Hepatocyte (in vitro differentiated cells): ENCODE data around the gene KRT10. TPM values are rescaled to one million over a fixed set of nuclear protein-coding genes. Genes with fewer than 3 reads are reported as not detected.

Experiments
- DNase-seq: peaks from one replicate; pipeline ENCODE4 v3.0.0-alpha.2; 2016; ENCODE audit warnings: low spot score
- H2AFZ ChIP-seq: fragments of 200-600 bp; sonication (generic); 2 replicates; pipeline ENCODE4 v1.6.0; 2016; ENCODE audit warnings: antibody characterized with exemption, mild to moderate bottlenecking
- H3K27ac ChIP-seq: fragments of 200-600 bp; sonication (generic); 2 replicates; pipeline ENCODE4 v1.5.1; 2016; ENCODE audit warnings: mild to moderate bottlenecking
- H3K27me3 ChIP-seq: fragments of 200-600 bp; sonication (generic); 2 replicates; pipeline ENCODE4 v1.6.1; 2016
- H3K36me3 ChIP-seq: fragments of 200-600 bp; sonication (generic); replicated peaks from 2 replicates; pipeline ENCODE4 v1.5.1; 2016; ENCODE audit warnings: low read depth; ENCODE audit not compliant: insufficient read depth
- H3K4me1 ChIP-seq: fragments of 200-600 bp; sonication (generic); 2 replicates; pipeline ENCODE4 v1.5.1; 2016; ENCODE audit warnings: mild to moderate bottlenecking, moderate library complexity; ENCODE audit not compliant: insufficient read depth
- H3K4me2 ChIP-seq: fragments of 200-600 bp; sonication (generic); 2 replicates; pipeline ENCODE4 v1.6.0; 2016
- H3K4me3 ChIP-seq: fragments of 200-600 bp; sonication (generic); 2 replicates; pipeline ENCODE4 v1.5.1; 2016; ENCODE audit warnings: mild to moderate bottlenecking
- H3K79me2 ChIP-seq: fragments of 200-600 bp; sonication (generic); 2 replicates; pipeline ENCODE4 v1.6.0; 2017; ENCODE audit warnings: mild to moderate bottlenecking
- H3K9me2 ChIP-seq: fragments of 200-600 bp; sonication (generic); replicated peaks from 2 replicates; pipeline ENCODE4 v1.6.0; 2017; ENCODE audit warnings: mild to moderate bottlenecking; ENCODE audit not compliant: insufficient read depth
- H3K9me3 ChIP-seq: fragments of 200-600 bp; sonication (generic); 2 replicates; pipeline ENCODE4 v1.5.1; 2016; ENCODE audit warnings: low read depth, mild to moderate bottlenecking
- H4K20me1 ChIP-seq: fragments of 200-600 bp; sonication (generic); 2 replicates; pipeline ENCODE4 v1.6.0; 2016; ENCODE audit warnings: mild to moderate bottlenecking; ENCODE audit not compliant: insufficient read depth, poor library complexity, severe bottlenecking
- EZH2 ChIP-seq: fragments of 200-600 bp; sonication (generic); IDR thresholded peaks from 2 replicates; pipeline ENCODE4 v1.6.1; 2016; ENCODE audit warnings: antibody characterized with exemption, mild to moderate bottlenecking, borderline replicate concordance
- EZH2phosphoT487 ChIP-seq: fragments of 200-600 bp; sonication (generic); IDR thresholded peaks from one replicate; pipeline ENCODE4 v1.6.1; 2018; ENCODE audit warnings: antibody characterized with exemption, mild to moderate bottlenecking, low read depth, moderate library complexity; ENCODE audit not compliant: unreplicated experiment, severe bottlenecking
- WGBS: methylation state at CpG from one replicate; pipeline ENCODE4 v1.1.6; 2016; ENCODE audit warnings: low lambda C conversion rate; ENCODE audit errors: missing lambda C conversion rate; 5-methylcytosine and 5-hydroxymethylcytosine counted together
- polyA plus RNA-seq: library from polyadenylated mRNA; unstranded; fragments of >200 nt; fragmentation: Nextera tagmentation; extraction: Ambion mirVana; gene quantifications from 2 replicates; pipeline ENCODE4 v1.2.1, GENCODE V29; 2016
- total RNA-seq: library from RNA; depleted of rRNA; stranded (reverse); fragments of >200 nt; gene quantifications from 2 replicates; pipeline ENCODE4 v1.2.3, GENCODE V29; 2014
- TF ChIP-seq, protein P1 (sequence below): fragments of 200-600 bp; sonication (generic); IDR thresholded peaks from 2 replicates; pipeline ENCODE4 v1.5.1; 2016; ENCODE audit warnings: antibody characterized with exemption, mild to moderate bottlenecking; ENCODE audit not compliant: poor library complexity

Gene KRT10
- total and polyA plus RNA-seq, 2 experiments from 2014 or later, result 39.7 to 153 TPM

- TF ChIP-seq EZH2phosphoT487, result no peak
- TF ChIP-seq, protein P1, sequence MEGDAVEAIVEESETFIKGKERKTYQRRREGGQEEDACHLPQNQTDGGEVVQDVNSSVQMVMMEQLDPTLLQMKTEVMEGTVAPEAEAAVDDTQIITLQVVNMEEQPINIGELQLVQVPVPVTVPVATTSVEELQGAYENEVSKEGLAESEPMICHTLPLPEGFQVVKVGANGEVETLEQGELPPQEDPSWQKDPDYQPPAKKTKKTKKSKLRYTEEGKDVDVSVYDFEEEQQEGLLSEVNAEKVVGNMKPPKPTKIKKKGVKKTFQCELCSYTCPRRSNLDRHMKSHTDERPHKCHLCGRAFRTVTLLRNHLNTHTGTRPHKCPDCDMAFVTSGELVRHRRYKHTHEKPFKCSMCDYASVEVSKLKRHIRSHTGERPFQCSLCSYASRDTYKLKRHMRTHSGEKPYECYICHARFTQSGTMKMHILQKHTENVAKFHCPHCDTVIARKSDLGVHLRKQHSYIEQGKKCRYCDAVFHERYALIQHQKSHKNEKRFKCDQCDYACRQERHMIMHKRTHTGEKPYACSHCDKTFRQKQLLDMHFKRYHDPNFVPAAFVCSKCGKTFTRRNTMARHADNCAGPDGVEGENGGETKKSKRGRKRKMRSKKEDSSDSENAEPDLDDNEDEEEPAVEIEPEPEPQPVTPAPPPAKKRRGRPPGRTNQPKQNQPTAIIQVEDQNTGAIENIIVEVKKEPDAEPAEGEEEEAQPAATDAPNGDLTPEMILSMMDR, result no peak
- no peak for TF ChIP-seq EZH2
- no peak overlapping the region for H3K4me2 ChIP-seq
- H4K20me1 ChIP-seq, result no peaks in the 10 kb centered on the region
- DNase-seq, result no peak
- H3K79me2 ChIP-seq, result no peaks in the 10 kb centered on the region
- no peaks in the 10 kb centered on the region for H3K36me3 ChIP-seq
- peaks cover 8% of the 10 kb centered on the region for H3K4me1 ChIP-seq
- H3K27ac ChIP-seq, result no peak overlapping the region
- H3K27me3 ChIP-seq, result no peaks in the 10 kb centered on the region
- H3K9me2 ChIP-seq, result no peaks in the 10 kb centered on the region
- 90% methylated on average over 1 of the region's 1 CpG for WGBS
- no peak overlapping the region for H2AFZ ChIP-seq
- no peaks in the 10 kb centered on the region for H3K9me3 ChIP-seq
- no peak overlapping the region for H3K4me3 ChIP-seq
Observed at GRCh38 chr17:40848583-40849235, 26.3 kb upstream of the KRT10 start.

DNA sequence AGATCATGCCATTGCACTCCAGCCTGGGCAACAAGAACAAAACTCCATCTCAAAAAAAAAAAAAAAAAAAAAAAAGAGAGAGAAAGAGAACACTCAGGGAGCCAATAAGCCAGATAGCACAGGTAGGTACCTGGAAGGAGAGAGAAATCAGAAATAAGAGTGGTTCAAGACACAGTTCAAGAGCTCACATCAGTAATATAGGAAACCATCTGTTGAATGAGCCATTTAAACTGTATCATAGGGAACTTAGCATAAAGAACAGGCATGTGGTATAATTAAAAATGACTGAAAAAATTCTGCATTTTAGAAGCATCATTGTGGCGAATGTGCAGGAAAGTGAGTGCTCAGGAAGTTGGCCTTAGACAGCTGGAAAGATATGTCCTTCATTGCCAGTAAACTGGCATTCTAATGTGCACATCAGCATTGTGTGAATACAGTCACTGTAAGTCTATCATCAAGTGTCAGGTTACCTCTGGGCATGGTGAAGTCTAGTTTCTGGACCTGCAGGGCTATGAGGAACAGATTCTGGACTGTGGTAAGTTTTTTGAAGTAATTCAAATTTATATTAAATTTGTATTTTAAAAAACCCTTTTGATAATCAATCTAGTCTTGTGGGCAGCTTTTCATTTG is 24.2 kb upstream of the KRT10 start:
- H3K4me3 ChIP-seq, result no peak overlapping the region
- H3K9me3 ChIP-seq, result no peaks in the 10 kb centered on the region

DNA sequence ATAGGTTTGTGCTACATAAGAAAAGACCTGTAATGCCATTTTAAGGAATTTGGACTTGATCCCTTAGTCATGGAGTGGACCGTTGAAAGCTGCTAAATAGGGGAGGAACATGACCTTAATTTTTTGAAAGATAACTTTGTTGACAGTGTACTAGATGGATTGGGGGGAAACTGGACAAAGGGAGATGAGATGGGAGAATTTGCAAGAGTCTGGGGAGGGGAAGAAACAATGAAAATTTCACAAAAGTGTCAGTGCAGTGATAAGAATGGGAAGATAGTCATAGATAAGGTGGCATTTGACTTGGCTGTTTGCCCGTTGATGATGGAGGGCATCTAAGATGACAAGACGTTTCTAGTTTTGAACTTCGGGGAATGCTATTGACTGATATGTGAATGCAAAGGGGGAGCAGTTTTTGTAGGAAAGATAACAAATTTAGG is 22.3 kb upstream of the KRT10 start:
- DNase-seq, result no peak
- TF ChIP-seq EZH2phosphoT487 (no peak), EZH2 (no peak)
- TF ChIP-seq, protein P1, result no peak
- Histone ChIP-seq H3K9me3 (no peaks in the 10 kb centered on the region), H3K36me3 (no peaks in the 10 kb centered on the region), H3K27me3 (no peaks in the 10 kb centered on the region), H2AFZ (no peak overlapping the region), H3K79me2 (no peaks in the 10 kb centered on the region), H3K9me2 (no peaks in the 10 kb centered on the region), H3K27ac (no peak overlapping the region), H4K20me1 (no peaks in the 10 kb centered on the region), H3K4me2 (no peak overlapping the region), H3K4me3 (no peak overlapping the region), H3K4me1 (peaks cover 9% of the 10 kb centered on the region)
- WGBS, result 84% methylated on average over 4 of the region's 4 CpGs

More for the DNA sequence above, 24.2 kb upstream of the KRT10 start:
- H2AFZ ChIP-seq, result no peak overlapping the region
- no peak overlapping the region for H3K27ac ChIP-seq
- H3K4me1 ChIP-seq, result peaks cover 2% of the 10 kb centered on the region
- no peaks in the 10 kb centered on the region for H3K36me3 ChIP-seq
- no peaks in the 10 kb centered on the region for H3K27me3 ChIP-seq
- no peaks in the 10 kb centered on the region for H4K20me1 ChIP-seq
- H3K4me2 ChIP-seq, result no peak overlapping the region
- DNase-seq, result no peak
- H3K79me2 ChIP-seq, result no peaks in the 10 kb centered on the region
- TF ChIP-seq EZH2 (no peak), EZH2phosphoT487 (no peak)
- TF ChIP-seq, protein P1, result no peak
- WGBS, result 100% methylated on average over 1 of the region's 1 CpG
- no peaks in the 10 kb centered on the region for H3K9me2 ChIP-seq
